NCI-H128 (cell line): ENCODE results near the gene ATOX1.
"Not testable (repeated sequence)": the region's sequence is repeated elsewhere in the genome, so short reads cannot be mapped to it uniquely, and the experiment has no call there.

Experiments
- DNase-seq: peaks from one replicate; lab custom pipeline; 2025; ENCODE audit not compliant: unreplicated experiment; lab: John Stamatoyannopoulos, UW

ATOX1 gene

GRCh38 chr5:151699071-151699901 is 59.1 kb downstream of the ATOX1 start:
- DNase-seq: no peak

GRCh38 chr5:151698081-151698480 is 60.4 kb downstream of the ATOX1 start:
- DNase-seq: not testable (repeated sequence)

- no peak for DNase-seq
These were observed 61.0 kb downstream of the ATOX1 start for GRCh38 chr5:151697452-151697851.

- DNase-seq: no peak
These were observed 61.9 kb downstream of the ATOX1 start for GRCh38 chr5:151696470-151697061.

GRCh38 chr5:151695464-151695863 is 63.0 kb downstream of the ATOX1 start:
- DNase-seq: no peak

- no peak for DNase-seq
These were observed 64.4 kb downstream of the ATOX1 start for GRCh38 chr5:151694035-151694485.
